ENCODE results near the gene WNT7B. TPM values are rescaled to one million over a fixed set of nuclear protein-coding genes. Genes with fewer than 3 reads are reported as not detected.

The WNT7B gene
- total RNA-seq, result not detected

DNA sequence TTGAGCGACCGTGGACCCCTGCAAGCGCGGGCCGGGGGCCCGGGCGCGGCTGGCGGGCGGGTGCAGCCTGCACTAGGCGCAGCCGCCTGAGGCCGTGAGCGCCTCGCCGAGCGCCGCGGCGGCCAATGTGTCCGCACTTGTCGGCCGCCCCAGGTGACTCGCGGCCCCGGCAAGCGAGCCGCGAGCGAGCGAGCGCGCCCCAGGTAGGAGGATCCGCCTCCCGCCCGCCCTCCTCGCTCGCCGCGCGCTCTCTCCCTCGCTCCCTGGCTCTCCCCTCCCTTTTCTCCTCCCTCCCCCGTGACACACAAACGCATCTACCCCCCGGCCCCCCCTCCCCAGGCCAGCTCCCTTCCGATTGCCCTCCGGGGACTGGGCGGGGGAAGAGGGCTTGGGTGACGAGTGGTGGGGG is at the start of gene WNT7B:
Gene WNT7B (minus strand): TSS at position 160 of the 409 bp plus-strand sequence. CDS start 408 bp downstream, outside the sequence.
- H3K27me3 ChIP-seq, result peaks cover 5 to 69% of the 10 kb centered on the region in 2 donors
- H3K4me1 ChIP-seq, result peaks cover 0 to 56% (median 13%) of the 10 kb centered on the region in 4 donors
- H3K27ac ChIP-seq, result no peak within 1 kb of the TSS
- peak within 1 kb of the TSS in 2 of 4 donors; percentile 6 to 32 for H3K4me3 ChIP-seq
- no peaks in the 10 kb centered on the region for H3K36me3 ChIP-seq
- no peaks in the 10 kb centered on the region for H3K9me3 ChIP-seq
- no peak for DNase-seq (ENCODE audit: low spot score in 2 of 2)
- no peak for TF ChIP-seq EP300 (IDR thresholded peaks at IDR 0.05)
- TF ChIP-seq, protein P1, sequence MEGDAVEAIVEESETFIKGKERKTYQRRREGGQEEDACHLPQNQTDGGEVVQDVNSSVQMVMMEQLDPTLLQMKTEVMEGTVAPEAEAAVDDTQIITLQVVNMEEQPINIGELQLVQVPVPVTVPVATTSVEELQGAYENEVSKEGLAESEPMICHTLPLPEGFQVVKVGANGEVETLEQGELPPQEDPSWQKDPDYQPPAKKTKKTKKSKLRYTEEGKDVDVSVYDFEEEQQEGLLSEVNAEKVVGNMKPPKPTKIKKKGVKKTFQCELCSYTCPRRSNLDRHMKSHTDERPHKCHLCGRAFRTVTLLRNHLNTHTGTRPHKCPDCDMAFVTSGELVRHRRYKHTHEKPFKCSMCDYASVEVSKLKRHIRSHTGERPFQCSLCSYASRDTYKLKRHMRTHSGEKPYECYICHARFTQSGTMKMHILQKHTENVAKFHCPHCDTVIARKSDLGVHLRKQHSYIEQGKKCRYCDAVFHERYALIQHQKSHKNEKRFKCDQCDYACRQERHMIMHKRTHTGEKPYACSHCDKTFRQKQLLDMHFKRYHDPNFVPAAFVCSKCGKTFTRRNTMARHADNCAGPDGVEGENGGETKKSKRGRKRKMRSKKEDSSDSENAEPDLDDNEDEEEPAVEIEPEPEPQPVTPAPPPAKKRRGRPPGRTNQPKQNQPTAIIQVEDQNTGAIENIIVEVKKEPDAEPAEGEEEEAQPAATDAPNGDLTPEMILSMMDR (IDR thresholded peaks at IDR 0.05), result no peak
- no peak for TF ChIP-seq POLR2A (IDR thresholded peaks at IDR 0.05)
- WGBS, 2 donors, result 0 to 2% methylated on average over 4 to 23 of the region's 49 CpGs

DNA sequence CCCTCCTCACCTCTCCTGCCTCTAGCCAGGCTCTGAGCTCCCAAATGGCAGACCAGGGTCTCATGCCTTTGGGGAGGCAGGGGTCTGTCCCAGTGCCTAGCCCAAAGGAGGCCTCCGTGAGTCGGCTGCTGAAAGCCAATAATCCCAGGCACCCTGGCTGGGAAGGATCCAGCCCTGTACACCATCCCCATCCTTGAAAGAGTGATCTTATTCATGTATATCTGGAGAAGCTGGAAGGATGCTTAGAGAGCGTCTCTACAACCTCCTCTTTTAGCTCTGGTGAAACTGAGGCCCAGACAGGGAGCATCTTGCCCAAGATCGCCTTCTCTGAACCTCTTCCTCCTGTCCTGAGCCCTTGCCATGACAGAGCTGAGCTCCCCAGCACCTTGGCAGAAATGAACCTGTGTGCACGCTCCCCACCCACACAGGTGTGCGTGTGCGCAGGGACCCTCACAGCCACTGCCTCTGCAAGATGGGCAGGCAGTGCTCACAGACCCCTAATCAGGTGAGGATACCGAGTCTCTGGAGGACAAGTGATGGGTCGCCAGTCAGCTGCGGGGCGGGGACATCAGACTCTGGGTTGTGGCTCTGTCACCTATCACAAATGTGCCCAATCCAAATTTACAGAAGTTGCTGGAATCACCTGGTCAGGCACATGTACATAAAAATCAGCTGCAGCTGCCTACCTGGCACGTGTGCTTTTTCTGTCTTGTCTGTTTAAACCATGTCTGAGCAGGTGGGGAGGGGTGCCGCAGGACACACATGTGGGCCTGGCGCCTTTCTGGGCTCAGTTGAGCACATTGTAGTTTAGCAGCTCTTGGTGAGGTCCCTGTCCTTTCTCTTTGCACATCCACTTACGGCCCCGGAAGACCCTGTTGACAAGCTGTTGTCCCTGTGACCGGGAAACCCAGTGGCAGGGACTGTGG is 49.3 kb upstream of the WNT7B start:
- Histone ChIP-seq H3K9me3 (no peaks in the 10 kb centered on the region), H3K27me3 (no peaks in the 10 kb centered on the region), H3K4me3 (no peak overlapping the region), H3K27ac (peak overlapping the region in 3 of 4 donors; percentile 79 to 91 (median 84)), H3K36me3 (no peaks in the 10 kb centered on the region), H3K4me1 (peaks cover 0 to 19% (median 9%) of the 10 kb centered on the region in 4 donors)
- TF ChIP-seq POLR2A (IDR thresholded peaks at IDR 0.05), result no peak
- TF ChIP-seq, protein P1 (IDR thresholded peaks at IDR 0.05), result no peak
- TF ChIP-seq EP300 (IDR thresholded peaks at IDR 0.05), result no peak
- DNase-seq (ENCODE audit: low spot score in 2 of 2), result peak in 1 of 2 donors; percentile 7
- 85 to 93% methylated on average over 17 of the region's 17 CpGs for WGBS, 2 donors

GRCh38 chr22:46025225-46025972 is 48.4 kb upstream of the WNT7B start:
- Histone ChIP-seq H3K9me3 (no peaks in the 10 kb centered on the region), H3K4me1 (peaks cover 0 to 19% (median 9%) of the 10 kb centered on the region in 4 donors), H3K27me3 (no peaks in the 10 kb centered on the region), H3K36me3 (no peaks in the 10 kb centered on the region), H3K4me3 (no peak overlapping the region), H3K27ac (no peak overlapping the region)
- TF ChIP-seq POLR2A (IDR thresholded peaks at IDR 0.05), result no peak
- TF ChIP-seq, protein P1 (IDR thresholded peaks at IDR 0.05), result no peak
- no peak for TF ChIP-seq EP300 (IDR thresholded peaks at IDR 0.05)
- 94 to 95% methylated on average over 8 of the region's 8 CpGs for WGBS, 2 donors
- DNase-seq (ENCODE audit: low spot score in 2 of 2), result no peak

GRCh38 chr22:46024136-46024840 is 47.3 kb upstream of the WNT7B start:
- H3K27ac ChIP-seq, result no peak overlapping the region
- H3K36me3 ChIP-seq, result no peaks in the 10 kb centered on the region
- DNase-seq (ENCODE audit: low spot score in 2 of 2), result no peak
- peaks cover 0 to 22% (median 10%) of the 10 kb centered on the region in 4 donors for H3K4me1 ChIP-seq
- H3K9me3 ChIP-seq, result no peaks in the 10 kb centered on the region
- H3K27me3 ChIP-seq, result no peaks in the 10 kb centered on the region
- H3K4me3 ChIP-seq, result no peak overlapping the region
- 87 to 95% methylated on average over 4 of the region's 4 CpGs for WGBS, 2 donors
- TF ChIP-seq, protein P1 (IDR thresholded peaks at IDR 0.05), result no peak
- TF ChIP-seq EP300 (IDR thresholded peaks at IDR 0.05), result no peak
- no peak for TF ChIP-seq POLR2A (IDR thresholded peaks at IDR 0.05)
